Neural cell (in vitro differentiated cells): ENCODE data around the gene HTR7.
"Not testable (repeated sequence)": the region's sequence is repeated elsewhere in the genome, so short reads cannot be mapped to it uniquely, and the experiment has no call there.

Experiments
- EP300 ChIP-seq: fragments of 450-650 bp; conservative IDR thresholded peaks from 2 replicates; pipeline ENCODE4 v1.6.1; 2014; ENCODE audit warnings: antibody characterized with exemption, mild to moderate bottlenecking, moderate library complexity; ENCODE audit not compliant: poor library complexity, severe bottlenecking
- EZH2 ChIP-seq: fragments of 200-600, 300-800 bp; shearing (Covaris generic), sonication (generic); IDR thresholded peaks from 2 replicates; pipeline ENCODE4 v1.6.1; 2014; ENCODE audit warnings: antibody characterized with exemption, low read length, borderline replicate concordance, mild to moderate bottlenecking; ENCODE audit not compliant: insufficient read depth, poor library complexity, severe bottlenecking
- MXI1 ChIP-seq: fragments of 450-650 bp; conservative IDR thresholded peaks from 2 replicates; pipeline ENCODE4 v1.6.1; 2014; ENCODE audit warnings: antibody characterized with exemption, mild to moderate bottlenecking; ENCODE audit not compliant: poor library complexity, severe bottlenecking
- POLR2AphosphoS5 ChIP-seq: IDR thresholded peaks from 2 replicates; pipeline ENCODE4 v1.6.1; 2012
- RAD21 ChIP-seq: fragments of 450-650 bp; conservative IDR thresholded peaks from 2 replicates; pipeline ENCODE4 v1.6.1; 2014; ENCODE audit warnings: antibody characterized with exemption, mild to moderate bottlenecking, moderate library complexity
- SMC3 ChIP-seq: fragments of 450-650 bp; conservative IDR thresholded peaks from 2 replicates; pipeline ENCODE4 v1.6.1; 2014; ENCODE audit warnings: antibody characterized with exemption, mild to moderate bottlenecking, moderate library complexity; ENCODE audit not compliant: poor library complexity
- TF ChIP-seq, protein P1 (sequence below): fragments of 450-650 bp; IDR thresholded peaks from 2 replicates; pipeline ENCODE4 v1.5.1; 2014; ENCODE audit warnings: antibody characterized with exemption, mild to moderate bottlenecking, moderate library complexity; ENCODE audit not compliant: poor library complexity, severe bottlenecking

- TF ChIP-seq SMC3, EP300, POLR2AphosphoS5, RAD21, MXI1, EZH2: not testable (repeated sequence)
- TF ChIP-seq, protein P1, sequence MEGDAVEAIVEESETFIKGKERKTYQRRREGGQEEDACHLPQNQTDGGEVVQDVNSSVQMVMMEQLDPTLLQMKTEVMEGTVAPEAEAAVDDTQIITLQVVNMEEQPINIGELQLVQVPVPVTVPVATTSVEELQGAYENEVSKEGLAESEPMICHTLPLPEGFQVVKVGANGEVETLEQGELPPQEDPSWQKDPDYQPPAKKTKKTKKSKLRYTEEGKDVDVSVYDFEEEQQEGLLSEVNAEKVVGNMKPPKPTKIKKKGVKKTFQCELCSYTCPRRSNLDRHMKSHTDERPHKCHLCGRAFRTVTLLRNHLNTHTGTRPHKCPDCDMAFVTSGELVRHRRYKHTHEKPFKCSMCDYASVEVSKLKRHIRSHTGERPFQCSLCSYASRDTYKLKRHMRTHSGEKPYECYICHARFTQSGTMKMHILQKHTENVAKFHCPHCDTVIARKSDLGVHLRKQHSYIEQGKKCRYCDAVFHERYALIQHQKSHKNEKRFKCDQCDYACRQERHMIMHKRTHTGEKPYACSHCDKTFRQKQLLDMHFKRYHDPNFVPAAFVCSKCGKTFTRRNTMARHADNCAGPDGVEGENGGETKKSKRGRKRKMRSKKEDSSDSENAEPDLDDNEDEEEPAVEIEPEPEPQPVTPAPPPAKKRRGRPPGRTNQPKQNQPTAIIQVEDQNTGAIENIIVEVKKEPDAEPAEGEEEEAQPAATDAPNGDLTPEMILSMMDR = not testable (repeated sequence)
Measured at GRCh38 chr10:90896916-90897315, 39.1 kb upstream of the HTR7 start.
